ENCODE data around the gene TNFRSF4. TPM values are rescaled to one million over a fixed set of nuclear protein-coding genes. Genes with fewer than 3 reads are reported as not detected.

TNFRSF4 gene
- total RNA-seq, 1 experiment from 2014 or later: 0.37 TPM

GRCh38 chr1:1242461-1243265, 28.7 kb upstream of the TNFRSF4 start:
- CTCF ChIA-PET: no interaction called here
- POLR2A ChIA-PET: no interaction called here
- ATAC-seq: no peak

GRCh38 chr1:1241588-1242219, 27.8 kb upstream of the TNFRSF4 start:
- H3K4me2 ChIP-seq (ENCODE audit: low read length): no peak overlapping the region
- H3K79me2 ChIP-seq (ENCODE audit: insufficient read depth, low read length): no peaks in the 10 kb centered on the region
- RAD21 ChIA-PET (ENCODE audit: low non-redundant PET in 1 of 2, low total read pairs in 2 of 2, uncharacterized antibody in 2 of 2, unreplicated experiment in 2 of 2): no interaction called here
- no peak overlapping the region for H2AFZ ChIP-seq (ENCODE audit: low read depth, low read length, poor library complexity, severe bottlenecking)
- no peak overlapping the region for H3K4me3 ChIP-seq (replicated peaks in 1 of 2; ENCODE audit: low read depth in 1 of 2, low read length in 2 of 2)
- POLR2A ChIA-PET: interaction anchor here (0.7 kb wide), 1 partner anchor 31 kb away, joined by 4 read pairs; no protein-coding TSS in a partner anchor
- intact Hi-C loops (cut with micrococcal nuclease): no loop called here
- no TSS peak for BruUV-seq (replicated peaks)
- TF ChIP-seq EGR1 (IDR thresholded peaks at IDR 0.05; ENCODE audit: low read depth): no peak
- TF ChIP-seq EZH2 (IDR thresholded peaks at IDR 0.05): no peak
- TF ChIP-seq RAD21 (IDR thresholded peaks at IDR 0.05; ENCODE audit: low read depth): no peak
- no peak for TF ChIP-seq ATF3 (IDR thresholded peaks at IDR 0.05)
- TF ChIP-seq TCF7L2 (IDR thresholded peaks at IDR 0.05; ENCODE audit: borderline replicate concordance, extremely low read depth, insufficient read depth, insufficient read length): no peak
- no peak for TF ChIP-seq ZBTB33 (IDR thresholded peaks at IDR 0.05; ENCODE audit: extremely low read depth, insufficient replicate concordance, low read length)
- no peak for TF ChIP-seq CEBPB (IDR thresholded peaks at IDR 0.05; ENCODE audit: low read depth)
- H3K9me2 ChIP-seq (ENCODE audit: insufficient read depth): no peaks in the 10 kb centered on the region
- H3K27me3 ChIP-seq (ENCODE audit: insufficient read depth, low read length): no peaks in the 10 kb centered on the region
- ATAC-seq (no peak), DNase-seq (ENCODE audit: low read depth, low spot score) (no peak)
- H3K4me1 ChIP-seq (ENCODE audit: control insufficient read depth in 1 of 2, insufficient read depth in 2 of 2, low read length in 2 of 2): peaks cover 9 to 31% of the 10 kb centered on the region in 2 experiments; a peak in 3 of 4 replicates
- no peaks in the 10 kb centered on the region for H3K36me3 ChIP-seq (ENCODE audit: control insufficient read depth in 1 of 2, insufficient read depth in 2 of 2, low read length in 2 of 2)
- CTCF ChIA-PET: no interaction called here
- H3K27ac ChIP-seq (ENCODE audit: low read depth, low read length): no peak overlapping the region
- no peak overlapping the region for H3K9ac ChIP-seq (ENCODE audit: low read length)
- H3K9me3 ChIP-seq (ENCODE audit: control insufficient read depth in 1 of 2, insufficient read depth in 1 of 2, low read depth in 1 of 2, low read length in 2 of 2): no peaks in the 10 kb centered on the region
- no peaks in the 10 kb centered on the region for H4K20me1 ChIP-seq (ENCODE audit: insufficient read depth)

More at GRCh38 chr1:1242461-1243265, 28.7 kb upstream of the TNFRSF4 start:
- Histone ChIP-seq H3K9me3 (ENCODE audit: control insufficient read depth in 1 of 2, insufficient read depth in 1 of 2, low read depth in 1 of 2, low read length in 2 of 2) (no peaks in the 10 kb centered on the region), H3K9ac (ENCODE audit: low read length) (no peak overlapping the region), H3K36me3 (ENCODE audit: control insufficient read depth in 1 of 2, insufficient read depth in 2 of 2, low read length in 2 of 2) (no peaks in the 10 kb centered on the region), H3K4me1 (ENCODE audit: control insufficient read depth in 1 of 2, insufficient read depth in 2 of 2, low read length in 2 of 2) (peaks cover 9 to 22% of the 10 kb centered on the region in 2 experiments; a peak in 3 of 4 replicates), H3K9me2 (ENCODE audit: insufficient read depth) (no peaks in the 10 kb centered on the region), H3K79me2 (ENCODE audit: insufficient read depth, low read length) (no peaks in the 10 kb centered on the region), H4K20me1 (ENCODE audit: insufficient read depth) (no peaks in the 10 kb centered on the region), H3K4me3 (replicated peaks in 1 of 2; ENCODE audit: low read depth in 1 of 2, low read length in 2 of 2) (no peak overlapping the region), H3K27me3 (ENCODE audit: insufficient read depth, low read length) (no peaks in the 10 kb centered on the region), H3K4me2 (ENCODE audit: low read length) (no peak overlapping the region), H3K27ac (ENCODE audit: low read depth, low read length) (no peak overlapping the region), H2AFZ (ENCODE audit: low read depth, low read length, poor library complexity, severe bottlenecking) (no peak overlapping the region)
- intact Hi-C loops (cut with micrococcal nuclease): no loop called here
- RAD21 ChIA-PET (ENCODE audit: low non-redundant PET in 1 of 2, low total read pairs in 2 of 2, uncharacterized antibody in 2 of 2, unreplicated experiment in 2 of 2): no interaction called here
- BruUV-seq (replicated peaks): no TSS peak
- no peak for DNase-seq (ENCODE audit: low read depth, low spot score)
- TF ChIP-seq EGR1 (IDR thresholded peaks at IDR 0.05; ENCODE audit: low read depth) (no peak), SP1 (IDR thresholded peaks at IDR 0.05; ENCODE audit: low read depth) (no peak), POLR2AphosphoS5 (IDR thresholded peaks at IDR 0.05; ENCODE audit: low read depth, low read length) (no peak), SRF (IDR thresholded peaks at IDR 0.05; ENCODE audit: low read depth) (no peak)

Data from HCT116 (cell line).